HG03045 (cell line): ENCODE results near the gene EFCAB13.

Source experiments
- ATAC-seq: cut with Tn5 transposase; IDR thresholded peaks from one replicate; pipeline ENCODE4 v1.9.1; 2021; ENCODE audit warnings: mild to moderate bottlenecking, moderate library complexity; ENCODE audit not compliant: unreplicated experiment

EFCAB13 gene

DNA sequence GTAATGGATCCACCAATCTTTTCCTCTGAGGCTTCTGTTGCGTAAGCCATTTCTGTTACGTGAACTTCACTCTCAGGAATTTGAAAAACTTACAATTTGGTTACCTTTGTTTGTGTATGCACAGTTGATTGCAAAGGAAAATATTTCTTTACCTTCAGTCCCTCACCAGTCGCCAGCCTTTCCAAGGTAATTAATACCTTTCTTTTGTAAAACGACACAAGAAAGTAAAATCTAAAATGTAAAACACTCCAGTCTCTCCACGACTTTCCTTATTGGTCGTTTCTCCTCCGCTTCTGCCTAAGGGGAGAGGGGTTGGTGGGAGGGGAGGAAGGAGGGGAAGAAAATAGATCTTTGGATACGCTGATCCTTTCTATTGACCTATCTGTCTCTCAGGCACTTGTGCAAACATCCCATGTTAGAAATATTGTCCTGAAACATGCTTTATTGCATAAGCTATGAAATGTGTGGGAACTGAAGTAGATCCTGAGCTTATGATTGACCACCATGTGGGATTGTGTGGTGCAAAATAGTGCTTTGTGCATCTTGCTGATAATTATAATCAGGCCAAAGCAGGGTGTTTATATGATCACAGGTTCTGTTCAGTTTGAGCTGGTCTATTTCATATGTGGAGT is 32.4 kb upstream of the EFCAB13 start:
- ATAC-seq = no peak

DNA sequence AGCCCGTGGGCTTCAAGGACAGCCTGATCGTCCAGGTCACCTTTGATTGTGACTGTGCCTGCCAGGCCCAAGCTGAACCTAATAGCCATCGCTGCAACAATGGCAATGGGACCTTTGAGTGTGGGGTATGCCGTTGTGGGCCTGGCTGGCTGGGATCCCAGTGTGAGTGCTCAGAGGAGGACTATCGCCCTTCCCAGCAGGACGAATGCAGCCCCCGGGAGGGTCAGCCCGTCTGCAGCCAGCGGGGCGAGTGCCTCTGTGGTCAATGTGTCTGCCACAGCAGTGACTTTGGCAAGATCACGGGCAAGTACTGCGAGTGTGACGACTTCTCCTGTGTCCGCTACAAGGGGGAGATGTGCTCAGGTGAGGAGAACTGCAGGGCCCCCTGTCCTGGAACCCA is 31.5 kb upstream of the EFCAB13 start:
- no peak for ATAC-seq

DNA sequence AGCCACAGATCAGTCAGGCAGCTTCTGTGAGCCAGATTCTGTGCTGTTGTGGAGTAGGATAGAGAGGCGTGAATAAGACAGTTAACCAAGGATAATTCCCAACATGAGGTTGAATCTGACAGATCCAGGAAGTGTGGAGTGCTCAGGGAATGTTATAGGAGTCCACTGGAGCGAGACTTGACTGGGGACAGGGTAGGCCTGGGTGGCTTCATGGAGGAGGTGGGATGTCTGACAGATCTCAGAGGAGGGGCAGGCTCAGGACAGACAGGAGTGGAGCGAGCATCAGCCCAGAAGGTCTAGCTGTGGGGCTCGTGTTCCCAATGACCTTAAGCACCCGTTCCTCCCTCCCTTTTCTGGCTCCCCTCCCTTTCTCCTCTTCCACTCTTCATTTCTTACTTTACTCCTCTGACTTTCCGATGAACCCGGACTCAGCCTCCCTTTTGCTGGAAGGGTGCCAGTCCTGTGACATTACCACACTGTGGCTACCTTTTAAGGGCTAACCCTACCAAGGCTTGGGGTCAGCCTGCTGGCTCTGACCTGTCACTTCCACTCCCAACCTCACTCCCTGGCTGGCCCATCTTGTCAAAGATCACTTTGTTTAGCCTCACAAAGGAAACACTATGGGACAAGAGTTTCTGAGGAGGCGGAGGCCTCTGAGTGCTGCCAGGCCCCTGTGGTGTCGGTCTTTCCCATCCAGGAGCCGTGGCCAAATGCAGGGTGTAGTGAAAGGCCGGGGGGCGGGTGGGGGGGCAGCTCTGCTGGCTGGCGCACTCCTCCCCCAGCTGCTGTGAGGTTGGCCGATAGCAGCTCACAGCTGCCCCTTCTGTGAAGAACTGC is 28.5 kb upstream of the EFCAB13 start:
- no peak for ATAC-seq

DNA sequence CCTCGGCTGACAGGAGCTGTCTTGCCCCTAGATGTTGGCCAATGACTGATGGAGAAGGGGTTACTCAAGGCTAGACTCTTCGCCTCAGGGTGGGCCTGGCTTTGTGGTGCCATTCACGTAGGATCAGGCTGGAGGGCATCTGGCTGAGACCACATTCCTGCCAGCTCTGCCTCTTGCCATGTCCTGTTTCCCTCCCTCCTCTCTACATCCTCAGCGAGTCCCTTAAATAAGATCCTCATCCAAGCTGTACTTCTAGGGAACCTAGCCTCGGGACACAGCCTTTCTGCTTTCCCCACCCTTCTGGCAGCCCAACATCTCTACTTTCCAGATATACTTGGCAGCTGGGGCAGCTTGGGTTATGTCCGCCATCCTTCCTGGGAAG is 27.9 kb upstream of the EFCAB13 start:
- no peak for ATAC-seq

DNA sequence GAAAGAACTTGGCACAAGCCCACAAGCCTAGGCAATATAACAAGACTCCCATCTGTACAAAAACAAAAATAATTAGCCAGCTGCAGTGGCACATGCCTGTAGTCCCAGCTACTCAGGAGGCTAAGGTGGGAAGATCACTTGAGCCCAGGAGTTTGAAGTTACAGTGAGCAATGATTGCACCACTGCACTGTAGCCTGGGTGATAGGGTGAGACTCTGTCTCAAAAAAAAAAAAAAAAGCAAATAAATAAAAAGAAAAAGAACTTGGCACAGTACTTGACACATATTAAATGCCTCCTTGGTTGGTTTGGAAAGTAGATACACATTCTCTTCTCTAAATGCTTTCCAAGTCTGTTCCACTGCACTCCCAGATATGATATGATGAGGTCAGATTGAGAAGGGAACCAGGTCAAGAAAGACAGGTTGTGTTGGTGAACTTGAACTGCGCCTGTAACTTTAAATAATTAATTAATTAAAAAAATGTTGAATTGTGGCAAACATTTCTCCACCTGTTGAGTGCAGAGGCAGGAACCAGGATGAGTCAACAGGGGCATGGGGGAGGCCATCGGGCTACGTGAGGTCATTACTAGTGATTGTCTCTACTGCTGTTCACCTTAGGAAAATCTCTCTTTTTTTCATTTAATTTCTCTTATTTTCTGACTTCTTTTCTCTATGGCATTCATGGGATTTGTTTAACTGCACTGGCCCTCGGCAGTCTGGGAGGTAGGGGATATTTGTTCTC is 25.9 kb upstream of the EFCAB13 start:
- ATAC-seq = no peak

DNA sequence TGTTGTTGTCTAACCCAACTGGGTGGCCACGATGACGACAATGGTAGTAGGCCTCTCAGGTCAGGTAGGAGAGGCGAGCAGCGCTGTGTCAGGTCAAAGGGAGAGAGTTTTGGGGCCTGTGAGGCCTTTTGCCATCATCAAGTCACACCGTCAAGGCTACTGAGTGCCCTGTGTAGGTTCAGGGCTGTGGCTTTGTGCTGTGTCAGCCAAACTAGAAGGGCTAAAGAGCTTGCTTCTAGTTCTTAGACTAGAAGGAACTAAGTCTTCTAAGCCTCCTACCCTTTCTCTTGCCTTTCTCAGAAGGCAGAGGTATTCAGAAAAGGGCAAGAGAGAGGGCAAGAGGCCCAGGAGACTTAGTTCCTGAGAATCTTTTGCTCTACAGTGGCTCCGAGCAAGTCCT is 25.0 kb upstream of the EFCAB13 start:
- no peak for ATAC-seq

DNA sequence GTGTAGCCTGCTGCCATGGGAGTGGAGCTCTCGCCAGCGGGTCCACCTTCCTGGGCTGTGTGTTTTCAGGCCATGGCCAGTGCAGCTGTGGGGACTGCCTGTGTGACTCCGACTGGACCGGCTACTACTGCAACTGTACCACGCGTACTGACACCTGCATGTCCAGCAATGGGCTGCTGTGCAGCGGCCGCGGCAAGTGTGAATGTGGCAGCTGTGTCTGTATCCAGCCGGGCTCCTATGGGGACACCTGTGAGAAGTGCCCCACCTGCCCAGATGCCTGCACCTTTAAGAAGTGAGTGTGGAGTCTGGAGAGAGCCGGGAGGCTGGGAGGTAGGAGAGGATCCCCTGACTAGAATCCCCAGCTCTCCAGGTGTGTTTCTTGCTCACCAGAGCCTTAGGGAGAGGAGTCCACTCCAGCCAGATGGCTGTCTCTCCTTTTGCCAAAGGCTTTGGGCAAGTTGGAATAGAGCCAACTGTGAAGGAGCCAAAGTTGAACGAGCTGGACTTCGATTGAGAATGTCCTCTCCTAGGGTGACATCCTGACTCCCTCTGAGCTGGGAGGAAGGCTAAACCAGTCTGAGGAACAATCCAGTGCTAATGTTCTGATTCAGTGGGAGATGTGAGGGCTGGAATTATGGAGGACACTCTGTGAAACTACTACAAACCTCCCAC is 24.4 kb upstream of the EFCAB13 start:
- no peak for ATAC-seq

DNA sequence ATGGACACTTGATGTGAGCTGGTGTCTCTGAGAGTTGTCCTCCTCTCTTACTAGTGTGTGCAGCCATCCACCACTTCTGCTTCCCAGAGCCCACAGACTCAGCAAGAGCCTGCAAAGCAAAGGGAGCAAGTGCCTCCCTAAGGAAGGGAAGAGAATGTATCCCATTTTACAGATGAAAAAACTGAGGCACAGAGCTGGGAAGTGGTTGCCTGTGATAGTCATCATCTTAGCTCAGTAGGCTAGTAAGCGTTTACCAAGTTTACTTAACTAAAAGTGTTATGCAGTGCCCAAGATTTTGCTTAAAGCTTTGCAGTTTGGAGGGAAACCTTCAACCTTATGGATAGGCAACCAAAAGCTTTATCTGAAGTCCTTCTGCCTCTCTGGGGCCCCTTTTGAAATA is 23.0 kb upstream of the EFCAB13 start:
- no peak for ATAC-seq

DNA sequence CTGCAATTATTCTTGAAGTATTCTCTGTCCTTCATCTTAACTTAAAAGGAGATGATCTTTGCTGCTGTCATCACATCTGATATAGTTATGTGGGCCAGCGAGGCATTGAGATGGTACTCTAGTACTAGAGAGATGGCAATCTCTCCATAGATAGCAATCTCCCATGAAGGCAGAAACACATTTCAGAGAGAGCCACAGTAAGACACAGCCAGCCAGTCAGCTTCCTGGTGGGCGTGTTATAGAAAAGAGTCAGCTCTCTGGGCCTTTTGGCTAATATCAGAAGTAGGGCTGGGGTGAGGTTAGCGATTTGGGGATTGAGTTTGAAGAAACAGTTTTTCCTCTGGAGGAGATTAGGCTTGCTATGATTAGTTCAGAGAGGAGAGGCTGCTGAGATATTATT is 22.6 kb upstream of the EFCAB13 start:
- ATAC-seq = no peak

DNA sequence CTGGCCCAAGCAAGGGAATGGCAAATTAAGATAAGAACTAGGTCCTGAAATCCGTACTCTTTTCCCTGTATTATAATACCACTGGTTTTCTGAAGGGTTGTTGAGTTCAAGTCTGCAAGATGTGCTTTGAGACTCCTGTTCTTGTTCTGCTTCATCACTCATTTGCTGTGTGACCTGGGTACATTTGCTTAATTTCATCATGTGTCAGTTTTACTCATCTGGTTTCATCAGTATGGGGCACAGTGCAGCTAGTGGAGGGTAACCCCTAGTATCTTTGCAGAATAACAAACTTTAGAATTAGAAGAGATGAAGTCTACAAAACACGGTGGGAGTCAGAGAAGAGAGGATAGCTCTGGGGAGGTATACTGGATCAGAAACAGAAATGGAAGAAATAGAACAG is 21.9 kb upstream of the EFCAB13 start:
- ATAC-seq = no peak

DNA sequence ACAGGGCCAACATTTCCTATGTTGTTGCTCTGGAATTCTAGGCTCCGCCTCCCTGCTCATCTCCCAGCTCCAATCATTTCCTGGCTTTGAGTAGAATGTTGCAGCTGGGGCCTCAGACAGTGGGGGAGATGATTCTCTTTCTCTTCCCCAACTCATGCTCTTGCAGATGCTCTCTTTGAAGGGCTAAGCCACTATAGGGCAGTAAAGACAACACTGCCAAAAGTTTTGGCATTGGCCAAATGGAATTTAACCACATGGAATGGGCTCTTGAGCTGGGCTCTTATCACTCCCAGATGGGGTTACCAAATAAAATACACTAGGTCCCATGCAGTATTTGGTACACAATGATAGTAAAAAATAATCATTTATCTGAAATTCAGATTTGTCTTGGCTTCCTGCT is 19.6 kb upstream of the EFCAB13 start:
- ATAC-seq = no peak

DNA sequence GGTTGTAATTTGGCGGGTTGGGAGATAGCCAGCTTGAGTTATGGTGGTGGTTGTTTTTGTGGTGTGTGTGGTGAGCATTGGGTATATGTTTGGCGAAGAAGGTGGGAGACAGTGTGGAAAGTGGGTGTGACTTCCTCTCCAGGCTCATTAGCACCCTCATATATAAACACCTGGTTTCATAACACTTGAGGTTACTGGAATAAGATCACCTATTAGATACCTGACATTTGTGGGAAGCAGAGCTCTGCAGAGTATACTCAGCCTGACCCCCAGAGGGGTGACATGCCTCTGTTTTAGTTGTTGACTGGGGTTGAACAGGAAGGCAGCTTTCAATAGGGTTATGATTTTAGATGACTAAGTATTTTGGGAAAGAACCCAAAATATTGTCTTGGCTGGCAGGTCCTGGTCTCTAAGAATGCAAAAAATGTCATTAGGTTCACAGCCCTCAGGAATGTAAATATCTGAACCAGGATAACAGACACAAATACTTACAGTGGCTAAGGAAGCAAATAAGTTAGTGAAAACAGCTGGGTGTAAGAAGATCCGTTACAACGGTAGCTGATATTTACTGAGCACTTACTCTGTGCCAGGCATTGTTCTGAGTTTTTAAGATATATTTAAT is 18.3 kb upstream of the EFCAB13 start:
- ATAC-seq = no peak

DNA sequence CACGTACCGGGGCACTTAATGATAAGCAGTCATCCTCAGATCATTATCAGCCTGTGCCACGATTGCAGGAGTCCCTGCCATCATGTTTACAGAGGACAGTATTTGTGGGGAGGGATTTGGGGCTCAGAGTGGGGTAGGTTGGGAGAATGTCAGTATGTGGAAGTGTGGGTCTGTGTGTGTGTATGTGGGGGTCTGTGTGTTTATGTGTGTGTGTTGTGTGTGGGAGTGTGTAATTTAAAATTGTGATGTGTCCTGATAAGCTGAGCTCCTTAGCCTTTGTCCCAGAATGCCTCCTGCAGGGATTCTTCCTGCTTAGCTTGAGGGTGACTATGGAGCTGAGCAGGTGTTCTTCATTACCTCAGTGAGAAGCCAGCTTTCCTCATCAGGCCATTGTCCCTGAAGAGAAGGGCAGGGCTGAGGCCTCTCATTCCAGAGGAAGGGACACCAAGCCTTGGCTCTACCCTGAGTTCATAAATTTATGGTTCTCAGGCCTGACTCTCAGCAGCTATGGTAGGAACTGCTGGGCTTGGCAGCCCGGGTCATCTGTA is 13.5 kb upstream of the EFCAB13 start:
- no peak for ATAC-seq

DNA sequence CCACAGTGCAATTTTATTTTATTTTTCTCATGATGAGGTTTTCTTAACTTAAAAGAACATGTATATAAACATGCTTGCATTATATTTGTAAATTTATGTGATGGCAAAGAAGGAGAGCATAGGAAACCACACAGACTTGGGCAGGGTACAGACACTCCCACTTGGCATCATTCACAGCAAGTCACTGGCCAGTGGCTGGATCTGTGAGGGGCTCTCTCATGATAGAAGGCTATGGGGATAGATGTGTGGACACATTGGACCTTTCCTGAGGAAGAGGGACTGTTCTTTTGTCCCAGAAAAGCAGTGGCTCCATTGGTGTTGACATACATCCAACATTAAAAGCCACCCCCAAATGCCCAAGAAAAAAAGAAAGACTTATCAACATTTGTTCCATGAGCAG is 12.3 kb upstream of the EFCAB13 start:
- ATAC-seq = no peak

DNA sequence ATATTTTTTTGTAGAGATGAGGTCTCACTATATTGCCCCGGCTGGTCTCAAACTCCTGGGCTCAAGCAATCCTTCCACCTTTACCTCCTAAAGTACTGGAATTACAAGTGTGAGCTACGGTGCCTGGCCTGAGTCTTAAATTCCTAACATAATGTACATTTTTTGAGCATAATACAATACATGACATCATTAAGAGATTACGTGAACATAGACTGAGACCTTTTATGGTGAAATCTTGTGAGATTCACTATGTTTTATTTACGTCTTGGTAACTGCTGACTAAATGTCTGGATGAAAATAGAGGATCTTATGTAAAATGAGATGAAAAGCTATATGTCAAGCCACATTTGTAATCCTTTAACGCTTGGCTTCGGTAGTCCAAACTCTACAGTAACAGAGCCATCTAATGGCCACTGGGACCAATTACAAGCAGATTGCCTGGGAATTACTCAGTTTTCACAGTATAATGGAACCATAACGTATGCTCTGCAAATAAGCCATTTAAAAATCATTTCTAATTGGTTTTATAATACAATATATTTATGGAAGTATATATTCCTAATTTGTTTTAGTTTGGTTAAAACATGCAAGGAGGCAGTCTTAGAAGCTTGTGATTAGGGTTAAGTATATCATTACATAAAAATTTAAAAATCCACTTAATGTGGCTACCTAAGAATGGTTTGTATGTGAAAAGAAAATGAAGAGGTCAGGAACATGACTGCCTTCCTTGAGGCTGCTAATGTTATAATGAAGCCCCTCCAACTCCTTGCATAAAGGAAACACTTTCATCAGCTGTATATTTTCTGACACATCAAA is 8.1 kb upstream of the EFCAB13 start:
- no peak for ATAC-seq

DNA sequence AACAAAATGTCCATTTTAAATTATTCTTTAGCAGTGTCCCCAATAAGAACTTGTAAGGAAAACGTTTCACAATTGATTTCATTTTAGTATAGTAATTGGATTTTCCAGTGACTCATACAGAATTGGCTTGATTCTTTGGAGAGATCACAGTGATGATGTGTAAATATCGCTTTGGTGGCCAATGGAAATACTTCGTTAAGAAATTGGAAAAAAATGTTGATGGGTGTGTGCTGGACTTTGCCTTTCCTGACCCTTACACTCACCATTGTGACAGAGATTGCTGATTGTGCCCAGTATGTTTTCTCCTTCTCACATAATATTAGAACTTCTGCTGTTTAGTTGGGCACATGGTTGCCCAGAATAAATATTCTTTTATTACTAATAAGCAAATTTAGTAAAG is 7.4 kb upstream of the EFCAB13 start:
- no peak for ATAC-seq

DNA sequence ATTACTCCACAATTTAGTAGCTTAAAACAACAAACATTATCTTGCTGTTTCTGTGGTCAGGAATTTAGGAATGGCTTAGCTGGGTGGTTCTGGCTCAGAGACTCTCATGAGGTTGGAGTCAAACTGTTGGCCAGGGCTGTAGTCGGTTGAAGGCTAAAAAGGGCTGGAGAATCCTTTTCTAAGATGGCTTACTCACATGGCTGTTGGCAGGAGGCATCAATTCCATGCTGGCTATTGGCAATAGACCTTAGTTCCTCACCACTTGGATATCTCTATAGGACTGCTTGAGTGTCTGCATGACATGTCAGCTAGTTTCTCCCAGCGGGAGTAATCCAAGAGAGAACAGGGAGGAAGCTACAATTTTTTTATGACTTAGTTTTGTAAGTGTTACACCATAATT is 6.6 kb upstream of the EFCAB13 start:
- ATAC-seq = no peak

DNA sequence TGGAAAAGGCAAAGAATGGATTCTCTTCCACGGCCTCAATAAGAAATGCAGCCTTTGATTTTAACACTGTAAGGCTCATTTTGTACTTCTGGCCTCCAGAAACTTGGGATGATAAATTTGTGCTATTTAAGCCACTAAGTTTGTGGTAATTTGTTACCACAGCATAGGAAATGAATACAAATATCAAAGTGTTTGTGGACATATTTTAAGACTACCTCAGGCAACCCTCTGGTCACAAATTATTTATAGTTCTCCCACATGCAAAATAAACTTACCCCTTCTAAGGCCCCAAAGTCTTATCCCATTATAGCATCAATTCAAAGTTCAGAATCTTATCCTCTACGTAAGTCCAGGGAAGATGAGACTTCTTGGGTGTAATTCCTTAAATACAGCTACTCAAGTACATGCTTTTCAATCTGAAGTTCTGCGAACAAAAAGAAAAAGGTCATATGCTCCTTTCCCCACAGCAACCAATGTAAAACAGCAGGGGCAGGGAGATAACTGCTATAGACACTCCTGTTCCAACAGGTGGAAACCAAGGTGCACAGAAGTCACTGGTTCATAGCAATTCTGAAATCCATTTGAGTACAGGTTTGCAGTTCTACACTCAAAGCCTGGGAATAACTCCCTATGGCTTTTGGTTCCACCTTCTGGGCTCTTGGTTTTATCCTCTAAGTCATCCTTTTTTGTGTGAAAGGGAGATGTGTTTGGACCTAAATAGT is 5.4 kb upstream of the EFCAB13 start:
- no peak for ATAC-seq

DNA sequence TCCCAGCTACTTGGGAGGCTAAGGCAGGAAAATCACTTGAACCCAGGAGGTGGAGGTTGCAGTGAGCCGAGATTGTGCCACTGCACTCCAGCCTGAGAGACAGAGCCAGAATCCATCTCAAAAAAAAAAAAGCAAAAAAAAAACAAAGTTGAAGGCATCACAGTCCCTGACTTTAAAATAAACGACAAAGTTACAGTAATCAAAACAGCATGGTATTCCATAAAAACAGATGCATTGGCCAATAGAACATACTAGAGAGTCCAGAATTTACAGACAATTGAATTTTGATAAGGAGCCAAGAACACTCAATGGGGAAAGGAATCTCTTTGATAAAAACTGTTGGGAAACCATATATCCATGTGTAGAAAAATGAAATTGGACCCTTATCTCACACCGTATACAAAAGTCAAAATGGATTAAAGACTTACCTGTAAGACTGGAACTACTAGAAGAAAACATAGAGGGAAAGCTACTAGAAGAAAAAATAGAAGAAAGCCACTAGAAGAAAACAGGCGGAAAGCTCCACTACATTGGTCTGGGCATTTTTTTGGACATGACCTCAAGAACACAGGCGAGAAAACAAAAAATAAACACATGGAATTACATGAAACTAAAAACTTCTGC is 2.8 kb upstream of the EFCAB13 start:
- ATAC-seq = no peak
